Nephron progenitor cell (in vitro differentiated cells): ENCODE results near the gene POFUT1.
A peak's percentile ranks its signal among the peaks of the same experiment; 100 is the strongest.

Experiments
- DNase-seq: peaks from one replicate; pipeline ENCODE4 v3.0.0; 2021
- H3K27ac Mint-ChIP-seq: 2 replicates; pipeline ENCODE4 v1.8.0; 2021; ENCODE audit warnings: mild to moderate bottlenecking, moderate library complexity, mixed read lengths
- H3K27me3 Mint-ChIP-seq: 2 replicates; pipeline ENCODE4 v1.8.0; 2021; ENCODE audit warnings: mild to moderate bottlenecking, low read depth, mixed read lengths; ENCODE audit not compliant: poor library complexity
- H3K36me3 Mint-ChIP-seq: 2 replicates; pipeline ENCODE4 v1.8.0; 2021; ENCODE audit warnings: low read depth, mixed read lengths
- H3K4me1 Mint-ChIP-seq: 2 replicates; pipeline ENCODE4 v1.8.0; 2021; ENCODE audit warnings: mixed read lengths
- H3K4me3 Mint-ChIP-seq: 2 replicates; pipeline ENCODE4 v1.8.0; 2021; ENCODE audit warnings: mild to moderate bottlenecking, moderate library complexity, mixed read lengths
- H3K9me3 Mint-ChIP-seq: 2 replicates; pipeline ENCODE4 v1.8.0; 2021; ENCODE audit warnings: mild to moderate bottlenecking, moderate library complexity, mixed read lengths
- CTCF ChIP-seq: fragments of 200-600 bp; sonication (generic); IDR thresholded peaks from 2 replicates; pipeline ENCODE4 v1.5.0; 2021; ENCODE audit warnings: antibody characterized with exemption

The POFUT1 gene

GRCh38 chr20:32236048-32236533 lies 28.4 kb downstream of the POFUT1 start:
- H3K9me3 Mint-ChIP-seq: no peaks in the 10 kb centered on the region
- no peak overlapping the region for H3K4me3 Mint-ChIP-seq
- H3K27ac Mint-ChIP-seq: peak overlapping the region; percentile 66
- DNase-seq: no peak
- TF ChIP-seq CTCF: no peak
- peaks cover 17% of the 10 kb centered on the region for H3K4me1 Mint-ChIP-seq
- H3K36me3 Mint-ChIP-seq: peaks cover 50% of the 10 kb centered on the region
- peaks cover 6% of the 10 kb centered on the region for H3K27me3 Mint-ChIP-seq

DNA sequence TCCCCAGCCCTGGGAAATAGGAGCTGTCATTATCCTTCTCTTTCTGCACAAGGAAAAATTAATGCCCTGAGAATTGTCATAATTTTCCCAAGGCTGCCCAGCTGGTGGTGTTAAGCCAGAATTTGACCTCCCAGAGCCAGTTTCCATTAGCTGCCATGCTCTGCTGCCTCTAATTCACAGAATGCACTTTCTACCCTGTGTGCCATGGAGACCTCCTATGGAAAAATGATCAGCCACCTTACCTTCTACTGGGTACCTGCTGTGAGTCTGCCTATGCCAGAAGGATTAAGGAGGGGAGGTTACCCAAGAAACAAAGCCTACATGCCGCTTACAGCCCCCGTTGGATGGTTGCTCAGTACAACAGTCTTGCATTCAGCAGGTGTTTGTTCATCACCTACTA lies 29.1 kb downstream of the POFUT1 start:
- Mint-ChIP-seq H3K27me3 (peaks cover 6% of the 10 kb centered on the region), H3K9me3 (no peaks in the 10 kb centered on the region), H3K36me3 (peaks cover 42% of the 10 kb centered on the region), H3K4me1 (peaks cover 17% of the 10 kb centered on the region), H3K27ac (peak overlapping the region; percentile 23), H3K4me3 (no peak overlapping the region)
- DNase-seq: no peak
- TF ChIP-seq CTCF: no peak

DNA sequence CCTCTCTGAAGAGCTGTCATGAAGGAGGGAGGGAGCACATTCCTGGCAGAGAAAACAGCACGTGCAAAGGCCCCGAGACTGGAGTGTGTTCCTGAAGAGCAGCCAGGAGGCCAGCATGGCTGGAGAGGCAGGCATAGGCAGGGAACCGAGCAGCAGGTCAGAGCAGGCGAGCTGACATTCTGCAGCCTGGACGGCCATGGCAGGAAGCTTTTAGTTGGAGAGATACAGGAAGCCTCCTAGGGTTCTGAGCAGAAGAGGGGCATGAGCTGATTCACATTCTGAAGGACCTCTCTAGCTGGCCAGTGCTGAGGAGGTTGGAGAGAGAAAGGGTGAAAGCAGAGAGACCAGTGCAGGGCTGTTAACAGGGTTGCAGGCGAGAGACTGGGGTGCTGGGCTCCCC lies 29.7 kb downstream of the POFUT1 start:
- H3K27me3 Mint-ChIP-seq: peaks cover 6% of the 10 kb centered on the region
- peaks cover 17% of the 10 kb centered on the region for H3K4me1 Mint-ChIP-seq
- TF ChIP-seq CTCF: no peak
- no peaks in the 10 kb centered on the region for H3K9me3 Mint-ChIP-seq
- no peak overlapping the region for H3K27ac Mint-ChIP-seq
- no peak for DNase-seq
- H3K36me3 Mint-ChIP-seq: peaks cover 36% of the 10 kb centered on the region
- no peak overlapping the region for H3K4me3 Mint-ChIP-seq

- H3K9me3 Mint-ChIP-seq: no peaks in the 10 kb centered on the region
- TF ChIP-seq CTCF: no peak
- no peak overlapping the region for H3K27ac Mint-ChIP-seq
- peaks cover 3% of the 10 kb centered on the region for H3K27me3 Mint-ChIP-seq
- peaks cover 17% of the 10 kb centered on the region for H3K4me1 Mint-ChIP-seq
- no peak for DNase-seq
- H3K4me3 Mint-ChIP-seq: no peak overlapping the region
- peaks cover 26% of the 10 kb centered on the region for H3K36me3 Mint-ChIP-seq
Observed at GRCh38 chr20:32238483-32239425, 31.1 kb downstream of the POFUT1 start.

GRCh38 chr20:32240205-32240604 lies 32.5 kb downstream of the POFUT1 start:
- peaks cover 17% of the 10 kb centered on the region for H3K4me1 Mint-ChIP-seq
- no peak overlapping the region for H3K4me3 Mint-ChIP-seq
- H3K9me3 Mint-ChIP-seq: no peaks in the 10 kb centered on the region
- peaks cover 14% of the 10 kb centered on the region for H3K36me3 Mint-ChIP-seq
- no peak for TF ChIP-seq CTCF
- H3K27me3 Mint-ChIP-seq: peaks cover 6% of the 10 kb centered on the region
- peak overlapping the region; percentile 66 for H3K27ac Mint-ChIP-seq
- DNase-seq: no peak

- peaks cover 9% of the 10 kb centered on the region for H3K27me3 Mint-ChIP-seq
- H3K36me3 Mint-ChIP-seq: peaks cover 7% of the 10 kb centered on the region
- H3K9me3 Mint-ChIP-seq: no peaks in the 10 kb centered on the region
- no peak overlapping the region for H3K4me3 Mint-ChIP-seq
- no peak overlapping the region for H3K27ac Mint-ChIP-seq
- TF ChIP-seq CTCF: no peak
- DNase-seq: no peak
- peaks cover 12% of the 10 kb centered on the region for H3K4me1 Mint-ChIP-seq
Observed at GRCh38 chr20:32241807-32242206, 34.1 kb downstream of the POFUT1 start.
